HepG2 (cell line): ENCODE measurements around the gene LZTS2. TPM values are rescaled to one million over a fixed set of nuclear protein-coding genes. Genes with fewer than 3 reads are reported as not detected.
A peak's percentile ranks its signal among the peaks of the same experiment; 100 is the strongest.

Experiments
- ARHGAP35 ChIP-seq: sonication (generic); formaldehyde crosslinking; IDR thresholded peaks from 2 replicates; pipeline ENCODE4 v1.9.0; 2022; ENCODE audit warnings: mild to moderate bottlenecking, inconsistent platforms, moderate library complexity, missing genetic modification reagents, borderline replicate concordance
- CBX2 ChIP-seq, 2 experiments: fragments of 200-600 bp in 1 of 2; sonication (generic); formaldehyde crosslinking in 1 of 2; IDR thresholded peaks; 2 replicates each; pipeline versions ENCODE4 v1.7.0 to v1.8.1; 2018 to 2022; ENCODE audit warnings: low read depth in 2 of 2, low read length in 1 of 2, mild to moderate bottlenecking in 1 of 2, missing genetic modification reagents in 1 of 2
- ELF4 ChIP-seq: sonication (generic); formaldehyde crosslinking; IDR thresholded peaks from 2 replicates; pipeline ENCODE4 v1.5.0; 2020; ENCODE audit warnings: missing genetic modification reagents, mild to moderate bottlenecking, moderate library complexity, borderline replicate concordance
- EP300 ChIP-seq, 3 experiments: sonication (generic) in 1 of 3; formaldehyde crosslinking in 1 of 3; IDR thresholded peaks; 2 replicates each; pipeline versions ENCODE4 v1.5.1 to v1.6.1; 2011 to 2020; ENCODE audit warnings: low read depth in 2 of 3, low read length in 2 of 3, borderline replicate concordance in 1 of 3, improper control_type of control experiment in 1 of 3, mild to moderate bottlenecking in 1 of 3, missing genetic modification reagents in 1 of 3, moderate library complexity in 1 of 3
- GATAD1 ChIP-seq: IDR thresholded peaks from 2 replicates; pipeline ENCODE4 v1.6.1; 2016; ENCODE audit warnings: missing genetic modification reagents, missing compliant biosample characterization
- KDM5B ChIP-seq: sonication (generic); formaldehyde crosslinking; IDR thresholded peaks from 2 replicates; pipeline ENCODE4 v1.4.0; 2020; ENCODE audit warnings: missing genetic modification reagents, mild to moderate bottlenecking, borderline replicate concordance
- KLF9 ChIP-seq: IDR thresholded peaks from 2 replicates; pipeline ENCODE4 v1.6.1; 2016; ENCODE audit warnings: low read depth
- MAFG ChIP-seq: sonication (generic); formaldehyde crosslinking; IDR thresholded peaks from 2 replicates; pipeline ENCODE4 v1.5.1; 2020; ENCODE audit warnings: mild to moderate bottlenecking, missing genetic modification reagents
- MYC ChIP-seq: sonication (generic); formaldehyde crosslinking; IDR thresholded peaks from 2 replicates; pipeline ENCODE4 v1.9.0; 2021; ENCODE audit warnings: missing genetic modification reagents, borderline replicate concordance
- REL ChIP-seq: sonication (generic); formaldehyde crosslinking; conservative IDR thresholded peaks from 2 replicates; pipeline ENCODE4 v1.8.0; 2022; ENCODE audit warnings: mild to moderate bottlenecking, missing genetic modification reagents, moderate library complexity
- RFX3 ChIP-seq: IDR thresholded peaks from 2 replicates; pipeline ENCODE4 v1.6.1; 2016; ENCODE audit warnings: missing biosample characterization, missing genetic modification reagents
- SAFB2 ChIP-seq: sonication (generic); formaldehyde crosslinking; IDR thresholded peaks from 2 replicates; pipeline ENCODE4 v1.5.1; 2020; ENCODE audit warnings: missing genetic modification reagents, low read depth, mild to moderate bottlenecking, borderline replicate concordance
- SOX5 ChIP-seq: IDR thresholded peaks from 2 replicates; pipeline ENCODE4 v1.6.1; 2016; ENCODE audit warnings: borderline replicate concordance
- XRCC5 ChIP-seq: fragments of 200-400 bp; formaldehyde crosslinking; optimal IDR thresholded peaks from 2 replicates; pipeline ENCODE3; 2017; ENCODE audit warnings: mild to moderate bottlenecking, low read length
- polyA plus RNA-seq, 8 experiments: library from polyadenylated mRNA; depleted of rRNA in 3 of 8; stranded (reverse) in 7 of 8; unstranded in 1 of 8; fragments of >200 nt; fragmentation: Illumina TruSeq in 4 of 8; extraction: Trizol in 4 of 8; gene quantifications; 2 replicates each; pipeline versions ENCODE4 v1.2.1 to v1.2.3, GENCODE V29; 2011 to 2016; ENCODE audit warnings: low read depth in 4 of 8, missing spikeins in 1 of 8, mixed read lengths in 1 of 8; ENCODE audit not compliant: insufficient read depth in 1 of 8
- total RNA-seq, 5 experiments: library from RNA; depleted of rRNA; stranded (reverse); fragments of >200 nt; fragmentation: Illumina TruSeq; extraction: Trizol; gene quantifications; 2 replicates each; pipeline ENCODE4 v1.2.3, GENCODE V29; 2016; ENCODE audit warnings: low read depth in 1 of 5
- TF ChIP-seq, protein P1 (sequence below): sonication (generic); formaldehyde crosslinking; IDR thresholded peaks from 2 replicates; pipeline ENCODE4 v1.9.0; 2022; ENCODE audit warnings: missing genetic modification reagents, mild to moderate bottlenecking, borderline replicate concordance
- TF ChIP-seq, protein P2 (sequence below): sonication (generic); formaldehyde crosslinking; IDR thresholded peaks from 2 replicates; pipeline ENCODE4 v1.4.0; 2020; ENCODE audit warnings: missing genetic modification reagents, mild to moderate bottlenecking, borderline replicate concordance
- TF ChIP-seq, protein P3 (sequence below): sonication (generic); formaldehyde crosslinking; IDR thresholded peaks from 2 replicates; pipeline ENCODE4 v1.5.1; 2020; ENCODE audit warnings: missing genetic modification reagents, mild to moderate bottlenecking, borderline replicate concordance
- TF ChIP-seq, protein P4 (sequence below): sonication (generic); formaldehyde crosslinking; IDR thresholded peaks from 2 replicates; pipeline ENCODE4; 2020; ENCODE audit warnings: missing genetic modification reagents, mild to moderate bottlenecking, borderline replicate concordance

LZTS2 gene
- total and polyA plus RNA-seq, 2 of the 13 experiments (the other 11 are each of a cell fraction or from before 2014, with no cell fraction given) = 43.6 to 65.6 TPM

DNA sequence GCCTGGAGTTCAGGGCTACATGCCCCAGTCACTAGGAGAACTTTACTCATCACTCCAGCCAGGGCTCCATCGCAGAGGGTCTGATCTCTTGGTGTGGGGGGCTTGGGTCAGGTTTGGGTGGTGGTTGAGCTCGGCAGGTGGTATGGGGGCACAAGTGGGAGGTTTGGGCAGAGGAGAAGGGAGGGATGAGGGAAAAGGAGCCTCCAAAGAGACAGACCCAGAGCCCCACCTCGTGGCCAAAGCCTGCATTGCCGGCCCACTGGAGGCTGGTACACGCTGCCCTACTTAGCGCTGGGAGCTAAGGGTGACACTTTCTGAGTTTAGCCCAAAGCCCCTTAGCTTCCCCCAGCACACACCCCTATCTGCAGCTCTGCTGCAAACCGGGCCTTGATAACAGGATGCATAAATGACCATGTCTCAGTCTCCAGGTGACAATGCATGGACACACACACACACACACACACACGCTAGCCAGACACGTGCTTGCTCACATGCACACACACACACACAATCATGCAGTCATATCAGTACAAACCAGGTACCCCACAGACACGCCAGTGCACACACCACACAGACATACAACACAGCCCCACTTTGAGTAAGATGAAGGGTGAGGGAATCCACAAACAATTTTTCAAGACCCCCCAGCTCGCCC, 14.7 kb downstream of the LZTS2 start (continued):
- TF ChIP-seq, protein P1, sequence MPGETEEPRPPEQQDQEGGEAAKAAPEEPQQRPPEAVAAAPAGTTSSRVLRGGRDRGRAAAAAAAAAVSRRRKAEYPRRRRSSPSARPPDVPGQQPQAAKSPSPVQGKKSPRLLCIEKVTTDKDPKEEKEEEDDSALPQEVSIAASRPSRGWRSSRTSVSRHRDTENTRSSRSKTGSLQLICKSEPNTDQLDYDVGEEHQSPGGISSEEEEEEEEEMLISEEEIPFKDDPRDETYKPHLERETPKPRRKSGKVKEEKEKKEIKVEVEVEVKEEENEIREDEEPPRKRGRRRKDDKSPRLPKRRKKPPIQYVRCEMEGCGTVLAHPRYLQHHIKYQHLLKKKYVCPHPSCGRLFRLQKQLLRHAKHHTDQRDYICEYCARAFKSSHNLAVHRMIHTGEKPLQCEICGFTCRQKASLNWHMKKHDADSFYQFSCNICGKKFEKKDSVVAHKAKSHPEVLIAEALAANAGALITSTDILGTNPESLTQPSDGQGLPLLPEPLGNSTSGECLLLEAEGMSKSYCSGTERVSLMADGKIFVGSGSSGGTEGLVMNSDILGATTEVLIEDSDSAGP (CRISPR knock-in tag) = no peak
- TF ChIP-seq KDM5B (CRISPR knock-in tag) = 0 out of 2 replicates have a peak, but pooled peaks have one; percentile 14
- TF ChIP-seq ELF4 (CRISPR knock-in tag) = no peak
- no peak for TF ChIP-seq RFX3 (CRISPR knock-in tag)
- TF ChIP-seq, protein P2, sequence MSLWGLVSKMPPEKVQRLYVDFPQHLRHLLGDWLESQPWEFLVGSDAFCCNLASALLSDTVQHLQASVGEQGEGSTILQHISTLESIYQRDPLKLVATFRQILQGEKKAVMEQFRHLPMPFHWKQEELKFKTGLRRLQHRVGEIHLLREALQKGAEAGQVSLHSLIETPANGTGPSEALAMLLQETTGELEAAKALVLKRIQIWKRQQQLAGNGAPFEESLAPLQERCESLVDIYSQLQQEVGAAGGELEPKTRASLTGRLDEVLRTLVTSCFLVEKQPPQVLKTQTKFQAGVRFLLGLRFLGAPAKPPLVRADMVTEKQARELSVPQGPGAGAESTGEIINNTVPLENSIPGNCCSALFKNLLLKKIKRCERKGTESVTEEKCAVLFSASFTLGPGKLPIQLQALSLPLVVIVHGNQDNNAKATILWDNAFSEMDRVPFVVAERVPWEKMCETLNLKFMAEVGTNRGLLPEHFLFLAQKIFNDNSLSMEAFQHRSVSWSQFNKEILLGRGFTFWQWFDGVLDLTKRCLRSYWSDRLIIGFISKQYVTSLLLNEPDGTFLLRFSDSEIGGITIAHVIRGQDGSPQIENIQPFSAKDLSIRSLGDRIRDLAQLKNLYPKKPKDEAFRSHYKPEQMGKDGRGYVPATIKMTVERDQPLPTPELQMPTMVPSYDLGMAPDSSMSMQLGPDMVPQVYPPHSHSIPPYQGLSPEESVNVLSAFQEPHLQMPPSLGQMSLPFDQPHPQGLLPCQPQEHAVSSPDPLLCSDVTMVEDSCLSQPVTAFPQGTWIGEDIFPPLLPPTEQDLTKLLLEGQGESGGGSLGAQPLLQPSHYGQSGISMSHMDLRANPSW (CRISPR knock-in tag) = no peak
- no peak for TF ChIP-seq CBX2 (IDR thresholded peaks at IDR 0.05; ENCODE audit: low read depth, low read length)
- TF ChIP-seq CBX2 (CRISPR knock-in tag; IDR thresholded peaks at IDR 0.05; ENCODE audit: low read depth) = no peak
- no peak for TF ChIP-seq GATAD1
- TF ChIP-seq, protein P3, sequence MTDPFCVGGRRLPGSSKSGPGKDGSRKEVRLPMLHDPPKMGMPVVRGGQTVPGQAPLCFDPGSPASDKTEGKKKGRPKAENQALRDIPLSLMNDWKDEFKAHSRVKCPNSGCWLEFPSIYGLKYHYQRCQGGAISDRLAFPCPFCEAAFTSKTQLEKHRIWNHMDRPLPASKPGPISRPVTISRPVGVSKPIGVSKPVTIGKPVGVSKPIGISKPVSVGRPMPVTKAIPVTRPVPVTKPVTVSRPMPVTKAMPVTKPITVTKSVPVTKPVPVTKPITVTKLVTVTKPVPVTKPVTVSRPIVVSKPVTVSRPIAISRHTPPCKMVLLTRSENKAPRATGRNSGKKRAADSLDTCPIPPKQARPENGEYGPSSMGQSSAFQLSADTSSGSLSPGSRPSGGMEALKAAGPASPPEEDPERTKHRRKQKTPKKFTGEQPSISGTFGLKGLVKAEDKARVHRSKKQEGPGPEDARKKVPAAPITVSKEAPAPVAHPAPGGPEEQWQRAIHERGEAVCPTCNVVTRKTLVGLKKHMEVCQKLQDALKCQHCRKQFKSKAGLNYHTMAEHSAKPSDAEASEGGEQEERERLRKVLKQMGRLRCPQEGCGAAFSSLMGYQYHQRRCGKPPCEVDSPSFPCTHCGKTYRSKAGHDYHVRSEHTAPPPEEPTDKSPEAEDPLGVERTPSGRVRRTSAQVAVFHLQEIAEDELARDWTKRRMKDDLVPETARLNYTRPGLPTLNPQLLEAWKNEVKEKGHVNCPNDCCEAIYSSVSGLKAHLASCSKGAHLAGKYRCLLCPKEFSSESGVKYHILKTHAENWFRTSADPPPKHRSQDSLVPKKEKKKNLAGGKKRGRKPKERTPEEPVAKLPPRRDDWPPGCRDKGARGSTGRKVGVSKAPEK = no peak
- no peak for TF ChIP-seq KLF9 (CRISPR knock-in tag)
- no peak for TF ChIP-seq REL (CRISPR knock-in tag)
- TF ChIP-seq SOX5 (CRISPR knock-in tag) = no peak
- TF ChIP-seq, protein P4, sequence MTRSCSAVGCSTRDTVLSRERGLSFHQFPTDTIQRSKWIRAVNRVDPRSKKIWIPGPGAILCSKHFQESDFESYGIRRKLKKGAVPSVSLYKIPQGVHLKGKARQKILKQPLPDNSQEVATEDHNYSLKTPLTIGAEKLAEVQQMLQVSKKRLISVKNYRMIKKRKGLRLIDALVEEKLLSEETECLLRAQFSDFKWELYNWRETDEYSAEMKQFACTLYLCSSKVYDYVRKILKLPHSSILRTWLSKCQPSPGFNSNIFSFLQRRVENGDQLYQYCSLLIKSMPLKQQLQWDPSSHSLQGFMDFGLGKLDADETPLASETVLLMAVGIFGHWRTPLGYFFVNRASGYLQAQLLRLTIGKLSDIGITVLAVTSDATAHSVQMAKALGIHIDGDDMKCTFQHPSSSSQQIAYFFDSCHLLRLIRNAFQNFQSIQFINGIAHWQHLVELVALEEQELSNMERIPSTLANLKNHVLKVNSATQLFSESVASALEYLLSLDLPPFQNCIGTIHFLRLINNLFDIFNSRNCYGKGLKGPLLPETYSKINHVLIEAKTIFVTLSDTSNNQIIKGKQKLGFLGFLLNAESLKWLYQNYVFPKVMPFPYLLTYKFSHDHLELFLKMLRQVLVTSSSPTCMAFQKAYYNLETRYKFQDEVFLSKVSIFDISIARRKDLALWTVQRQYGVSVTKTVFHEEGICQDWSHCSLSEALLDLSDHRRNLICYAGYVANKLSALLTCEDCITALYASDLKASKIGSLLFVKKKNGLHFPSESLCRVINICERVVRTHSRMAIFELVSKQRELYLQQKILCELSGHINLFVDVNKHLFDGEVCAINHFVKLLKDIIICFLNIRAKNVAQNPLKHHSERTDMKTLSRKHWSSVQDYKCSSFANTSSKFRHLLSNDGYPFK (CRISPR knock-in tag) = no peak
- TF ChIP-seq MYC (CRISPR knock-in tag) = peak; percentile 15; the same call in 1 of the 2 replicates
- TF ChIP-seq EP300 (IDR thresholded peaks at IDR 0.05; ENCODE audit: low read depth in 2 of 2, low read length in 2 of 2) = no peak
- TF ChIP-seq EP300 (CRISPR knock-in tag; IDR thresholded peaks at IDR 0.05; ENCODE audit: borderline replicate concordance) = no peak
- TF ChIP-seq MAFG (CRISPR knock-in tag) = no peak
- peak; percentile 16 for TF ChIP-seq XRCC5
- TF ChIP-seq ARHGAP35 (CRISPR knock-in tag) = no peak
- TF ChIP-seq SAFB2 (CRISPR knock-in tag) = no peak
